ENCODE measurements around the gene OPRL1. TPM values are rescaled to one million over a fixed set of nuclear protein-coding genes. Genes with fewer than 3 reads are reported as not detected.

Gene OPRL1
- total RNA-seq, 1 experiment from 2014 or later, result 0.33 TPM

DNA sequence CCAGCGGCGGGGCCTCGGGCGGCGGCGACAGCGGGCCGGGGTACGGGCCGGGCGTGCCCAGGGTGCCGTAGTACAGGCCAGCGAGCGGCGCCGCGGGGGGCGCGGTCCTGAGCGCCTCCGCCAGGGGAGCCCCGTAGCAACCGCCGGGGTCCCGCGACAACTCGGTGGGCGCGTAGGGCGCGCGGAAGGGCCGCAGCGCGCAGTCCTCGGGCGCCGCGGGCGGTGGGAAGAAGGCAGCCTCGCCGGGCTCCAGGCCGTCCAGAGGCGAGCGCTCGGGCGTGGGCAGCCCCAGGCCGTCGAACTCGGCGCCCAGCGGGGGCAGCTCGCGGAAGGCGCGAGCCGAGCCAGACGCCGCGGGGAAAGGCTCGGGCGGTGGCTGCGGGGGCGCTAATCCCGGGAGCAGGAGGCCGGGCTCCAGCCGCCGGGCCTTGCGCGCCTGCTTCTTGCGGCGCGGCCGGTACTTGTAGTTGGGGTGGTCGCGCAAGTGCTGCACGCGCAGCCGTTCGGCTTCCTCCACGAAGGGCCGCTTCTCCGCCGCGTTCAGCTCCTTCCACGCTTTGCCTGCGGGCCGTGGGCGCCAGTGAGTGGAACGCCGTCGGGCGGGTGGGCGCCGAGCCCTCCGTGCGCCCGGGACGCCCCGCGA, 31.4 kb upstream of the OPRL1 start:
- CTCF ChIA-PET, result no interaction called here

DNA sequence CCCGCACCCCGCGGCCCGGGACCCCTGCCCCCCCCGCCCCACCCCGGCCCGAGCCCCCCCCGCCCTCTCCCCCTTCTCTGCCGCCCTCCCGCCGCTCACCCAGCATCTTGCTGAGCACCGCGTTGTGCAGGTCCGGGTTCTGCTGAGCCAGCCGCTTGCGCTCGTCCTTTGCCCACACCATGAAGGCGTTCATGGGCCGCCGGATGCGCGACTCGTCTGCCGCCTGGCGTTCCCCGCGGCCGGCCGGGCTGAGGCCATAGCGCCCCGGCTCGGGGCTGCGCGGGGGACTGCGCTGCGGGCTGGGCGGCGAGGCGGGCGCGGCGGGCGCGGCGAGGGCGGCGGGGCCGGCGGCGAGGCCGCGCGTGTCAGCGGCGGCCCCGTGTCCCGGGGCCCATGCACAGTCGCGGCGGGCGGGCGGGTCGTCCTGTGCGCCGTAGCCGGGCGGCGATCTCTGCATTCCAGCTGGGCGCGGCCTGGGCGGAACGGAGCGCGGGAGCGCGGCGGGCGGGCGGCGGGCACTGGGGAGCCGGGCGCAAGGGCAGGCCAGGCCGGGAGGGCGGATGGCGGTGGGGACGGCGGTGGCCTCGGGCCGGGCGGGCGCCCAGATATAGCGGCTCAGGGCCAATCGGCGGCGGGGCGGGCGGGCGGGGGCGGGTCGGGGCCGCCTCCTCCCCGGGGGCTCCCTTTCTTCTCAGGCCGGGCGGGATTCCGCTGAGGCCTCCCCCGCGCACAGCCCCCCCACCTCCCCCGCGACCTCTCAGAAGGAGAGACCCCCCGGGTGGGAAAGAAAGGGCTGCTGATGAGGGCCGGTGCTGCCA, 30.6 kb upstream of the OPRL1 start, which contains the start of gene SOX18:
SOX18 (minus strand) TSS at position 580 of the 818 bp plus-strand sequence; CDS start at position 457, 123 bp downstream.
- H3K27me3 Mint-ChIP-seq (ENCODE audit: unreplicated experiment), result peaks cover 88% of the 10 kb centered on the region
- TF ChIP-seq, protein P1, sequence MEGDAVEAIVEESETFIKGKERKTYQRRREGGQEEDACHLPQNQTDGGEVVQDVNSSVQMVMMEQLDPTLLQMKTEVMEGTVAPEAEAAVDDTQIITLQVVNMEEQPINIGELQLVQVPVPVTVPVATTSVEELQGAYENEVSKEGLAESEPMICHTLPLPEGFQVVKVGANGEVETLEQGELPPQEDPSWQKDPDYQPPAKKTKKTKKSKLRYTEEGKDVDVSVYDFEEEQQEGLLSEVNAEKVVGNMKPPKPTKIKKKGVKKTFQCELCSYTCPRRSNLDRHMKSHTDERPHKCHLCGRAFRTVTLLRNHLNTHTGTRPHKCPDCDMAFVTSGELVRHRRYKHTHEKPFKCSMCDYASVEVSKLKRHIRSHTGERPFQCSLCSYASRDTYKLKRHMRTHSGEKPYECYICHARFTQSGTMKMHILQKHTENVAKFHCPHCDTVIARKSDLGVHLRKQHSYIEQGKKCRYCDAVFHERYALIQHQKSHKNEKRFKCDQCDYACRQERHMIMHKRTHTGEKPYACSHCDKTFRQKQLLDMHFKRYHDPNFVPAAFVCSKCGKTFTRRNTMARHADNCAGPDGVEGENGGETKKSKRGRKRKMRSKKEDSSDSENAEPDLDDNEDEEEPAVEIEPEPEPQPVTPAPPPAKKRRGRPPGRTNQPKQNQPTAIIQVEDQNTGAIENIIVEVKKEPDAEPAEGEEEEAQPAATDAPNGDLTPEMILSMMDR (IDR thresholded peaks at IDR 0.05; ENCODE audit: unreplicated experiment), result no peak
- peaks cover 11% of the 10 kb centered on the region for H3K4me1 Mint-ChIP-seq (ENCODE audit: low read depth, unreplicated experiment)
- intact Hi-C loops (cut with micrococcal nuclease; ENCODE audit: unreplicated experiment), result no loop called here
- CTCF ChIA-PET, result no interaction called here
- H3K27ac Mint-ChIP-seq (ENCODE audit: unreplicated experiment), result no peak within 1 kb of the TSS
- DNase-seq, result peak; percentile 52
- BruUV-seq (replicated peaks), result no TSS peak
- H3K4me3 Mint-ChIP-seq (ENCODE audit: low read depth, unreplicated experiment), result no peak within 1 kb of the TSS
- H3K36me3 Mint-ChIP-seq (ENCODE audit: insufficient read depth, unreplicated experiment), result peaks cover 9% of the 10 kb centered on the region
- H3K9me3 Mint-ChIP-seq (ENCODE audit: low read depth, unreplicated experiment), result no peaks in the 10 kb centered on the region

More for the DNA sequence above, 31.4 kb upstream of the OPRL1 start:
- no peaks in the 10 kb centered on the region for H3K9me3 Mint-ChIP-seq (ENCODE audit: low read depth, unreplicated experiment)
- H3K27ac Mint-ChIP-seq (ENCODE audit: unreplicated experiment), result no peak overlapping the region
- intact Hi-C loops (cut with micrococcal nuclease; ENCODE audit: unreplicated experiment), result no loop called here
- H3K36me3 Mint-ChIP-seq (ENCODE audit: insufficient read depth, unreplicated experiment), result peaks cover 9% of the 10 kb centered on the region
- no peak overlapping the region for H3K4me3 Mint-ChIP-seq (ENCODE audit: low read depth, unreplicated experiment)
- peaks cover 14% of the 10 kb centered on the region for H3K4me1 Mint-ChIP-seq (ENCODE audit: low read depth, unreplicated experiment)
- peaks cover 88% of the 10 kb centered on the region for H3K27me3 Mint-ChIP-seq (ENCODE audit: unreplicated experiment)
- TF ChIP-seq, protein P1 (IDR thresholded peaks at IDR 0.05; ENCODE audit: unreplicated experiment), result no peak
- no TSS peak for BruUV-seq (replicated peaks)
- no peak for DNase-seq

DNA sequence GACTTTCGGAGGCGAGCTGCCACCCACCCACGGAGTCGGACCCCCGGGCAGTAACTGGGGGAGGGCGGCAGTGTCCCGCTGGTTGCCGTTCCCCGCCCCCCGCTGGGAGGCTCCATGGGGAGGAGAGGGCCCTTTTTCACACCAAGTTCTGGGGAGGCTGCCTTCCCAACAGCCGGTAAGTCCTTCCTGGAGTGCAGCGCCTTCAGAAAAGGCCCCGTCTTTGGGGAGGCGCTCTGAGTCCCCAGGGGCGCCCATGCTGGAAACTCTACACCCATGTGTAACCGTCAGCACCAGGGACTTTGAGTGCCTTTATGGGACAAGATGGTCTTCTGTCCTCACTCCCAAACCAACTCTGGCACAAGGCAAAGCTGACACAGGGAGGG, 30.0 kb upstream of the OPRL1 start:
- TF ChIP-seq, protein P1 (IDR thresholded peaks at IDR 0.05; ENCODE audit: unreplicated experiment), result no peak
- H3K27me3 Mint-ChIP-seq (ENCODE audit: unreplicated experiment), result peaks cover 88% of the 10 kb centered on the region
- H3K9me3 Mint-ChIP-seq (ENCODE audit: low read depth, unreplicated experiment), result no peaks in the 10 kb centered on the region
- H3K4me3 Mint-ChIP-seq (ENCODE audit: low read depth, unreplicated experiment), result no peak overlapping the region
- DNase-seq, result no peak
- peaks cover 5% of the 10 kb centered on the region for H3K36me3 Mint-ChIP-seq (ENCODE audit: insufficient read depth, unreplicated experiment)
- BruUV-seq (replicated peaks), result no TSS peak
- no peak overlapping the region for H3K27ac Mint-ChIP-seq (ENCODE audit: unreplicated experiment)
- intact Hi-C loops (cut with micrococcal nuclease; ENCODE audit: unreplicated experiment), result loop anchor here (10.0 kb wide), 1 partner anchor 155 kb away; the partner anchor contains the start of gene DNAJC5
- peaks cover 5% of the 10 kb centered on the region for H3K4me1 Mint-ChIP-seq (ENCODE audit: low read depth, unreplicated experiment)
- CTCF ChIA-PET, result no interaction called here

DNA sequence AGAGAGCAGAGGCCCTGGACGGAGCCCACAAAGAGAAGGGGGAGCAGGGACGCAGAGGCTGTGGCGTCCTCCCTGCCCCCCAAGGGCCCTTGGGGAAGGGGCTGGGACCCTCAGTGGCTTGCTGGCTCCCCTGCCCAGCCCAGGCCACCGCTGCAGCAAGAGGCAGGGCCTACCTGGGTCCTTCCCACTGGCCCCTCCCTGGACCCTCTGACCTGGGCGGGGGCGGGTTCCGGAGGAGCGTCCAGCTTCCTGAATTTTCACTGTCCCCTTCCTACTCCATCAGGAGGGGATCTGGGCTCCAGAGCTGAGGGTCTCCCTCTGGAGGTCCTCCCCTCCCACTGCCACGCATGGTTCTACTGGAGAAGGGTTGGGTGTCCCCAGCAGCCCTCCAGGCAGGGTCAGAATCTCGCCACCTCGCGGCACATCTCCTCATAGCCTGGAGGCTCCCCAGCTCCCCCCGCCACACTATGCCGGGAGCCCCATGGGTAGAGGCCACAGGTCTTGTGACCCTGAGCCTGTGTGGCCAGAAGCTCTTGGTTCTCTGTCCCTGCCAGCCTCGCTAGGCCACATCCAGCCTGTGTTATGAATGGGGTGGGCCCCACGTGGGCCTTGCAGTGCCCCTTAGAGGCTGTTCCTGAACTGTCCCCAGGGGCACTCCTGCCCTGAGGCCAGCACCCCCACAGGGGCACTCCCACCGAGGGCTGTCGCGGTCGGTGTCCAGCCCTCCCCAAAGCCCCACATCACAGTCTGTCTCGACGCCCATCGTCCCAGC, 29.4 kb upstream of the OPRL1 start:
- no peak overlapping the region for H3K27ac Mint-ChIP-seq (ENCODE audit: unreplicated experiment)
- TF ChIP-seq, protein P1 (IDR thresholded peaks at IDR 0.05; ENCODE audit: unreplicated experiment), result no peak
- CTCF ChIA-PET, result interaction anchor here (3.0 kb wide), 1 partner anchor 12 kb away, joined by 13 read pairs; no protein-coding TSS in a partner anchor
- no peaks in the 10 kb centered on the region for H3K9me3 Mint-ChIP-seq (ENCODE audit: low read depth, unreplicated experiment)
- H3K4me3 Mint-ChIP-seq (ENCODE audit: low read depth, unreplicated experiment), result no peak overlapping the region
- DNase-seq, result no peak
- intact Hi-C loops (cut with micrococcal nuclease; ENCODE audit: unreplicated experiment), result loop anchor here (10.0 kb wide), 1 partner anchor 156 kb away; the partner anchor contains the start of gene DNAJC5
- H3K4me1 Mint-ChIP-seq (ENCODE audit: low read depth, unreplicated experiment), result no peaks in the 10 kb centered on the region
- BruUV-seq (replicated peaks), result no TSS peak
- H3K27me3 Mint-ChIP-seq (ENCODE audit: unreplicated experiment), result peaks cover 88% of the 10 kb centered on the region
- H3K36me3 Mint-ChIP-seq (ENCODE audit: insufficient read depth, unreplicated experiment), result peaks cover under 1% of the 10 kb centered on the region
